Heart right ventricle (tissue), 16 donors: ENCODE results near the gene ZMAT1. TPM values are rescaled to one million over a fixed set of nuclear protein-coding genes. Genes with fewer than 3 reads are reported as not detected.
"Not testable (repeated sequence)": the region's sequence is repeated elsewhere in the genome, so short reads cannot be mapped to it uniquely, and the experiment has no call there.

Experiments used
- ATAC-seq, 8 donors: fragments of 200-7000 bp; cut with Tn5 transposase; one replicate each; pipeline ENCODE4 v1.9.1; 2020; ENCODE audit warnings: mild to moderate bottlenecking in 8 of 8, moderate library complexity in 8 of 8, moderate number of reproducible peaks in 1 of 8
- DNase-seq, 2 donors: peaks; one replicate each; pipeline ENCODE4 v3.0.0-alpha.2; 2020
- H3K27ac ChIP-seq, 10 donors: fragments of 200-600 bp; sonication (generic) in 2 of 10; one replicate each; pipeline versions ENCODE4 v1.5.0 to v1.8.0; 2020 to 2022; ENCODE audit warnings: mild to moderate bottlenecking in 3 of 10
- H3K27me3 ChIP-seq, 7 donors: fragments of 200-600 bp; one replicate each; pipeline ENCODE4 v1.8.0; 2021 to 2022; ENCODE audit warnings: mild to moderate bottlenecking in 2 of 7
- H3K36me3 ChIP-seq, 9 donors: fragments of 200-600 bp; sonication (generic) in 1 of 9; one replicate each; pipeline versions ENCODE4 v1.5.0 to v1.8.0; 2020 to 2022; ENCODE audit warnings: mild to moderate bottlenecking in 2 of 9
- H3K4me1 ChIP-seq, 9 donors: fragments of 200-600 bp; sonication (generic) in 1 of 9; one replicate each; pipeline versions ENCODE4 v1.5.0 to v1.8.0; 2020 to 2022; ENCODE audit warnings: mild to moderate bottlenecking in 4 of 9
- H3K4me3 ChIP-seq, 10 donors: fragments of 200-600 bp; sonication (generic) in 2 of 10; one replicate each; pipeline versions ENCODE4 v1.5.0 to v1.8.0; 2020 to 2022; ENCODE audit warnings: mild to moderate bottlenecking in 7 of 10, moderate library complexity in 2 of 10
- H3K9me3 ChIP-seq, 11 donors: fragments of 200-600 bp in 10 of 11; sonication (generic) in 2 of 11; one replicate each; pipeline versions ENCODE4 v1.5.0 to v1.8.0; 2013 to 2022; ENCODE audit warnings: mild to moderate bottlenecking in 2 of 11, control low read depth in 1 of 11, moderate library complexity in 1 of 11
- CTCF ChIP-seq, 9 donors: fragments of 200-600 bp; sonication (generic) in 2 of 9; IDR thresholded peaks; one replicate each; pipeline versions ENCODE4 v1.5.0 to v1.8.0; 2021 to 2022; ENCODE audit warnings: antibody characterized with exemption in 9 of 9, mild to moderate bottlenecking in 5 of 9, moderate library complexity in 1 of 9
- WGBS, 2 donors: extraction: QIAGEN DNeasy Blood & Tissue Kit; methylation state at CpG; one replicate each; pipeline ENCODE4 v1.1.7; 2013; ENCODE audit warnings: inconsistent platforms in 1 of 2; 5-methylcytosine and 5-hydroxymethylcytosine counted together
- intact Hi-C, 10 donors: fragments of 100-400 bp; cut with DNase I; formaldehyde crosslinking; loops; one replicate each; pipeline versions ENCODE4 v1.11.1 to v1.14.2; 2022
- long read RNA-seq, 3 donors: library from polyadenylated mRNA; unstranded; transcript quantifications; one replicate each; pipeline ENCODE4 v2.0.0, GENCODE V29; 2020 to 2021
- polyA plus RNA-seq, 2 donors: library from polyadenylated mRNA; stranded (reverse); fragments of 200-250 nt; gene quantifications; one replicate each; pipeline ENCODE4 v1.2.3, GENCODE V29; 2013
- total RNA-seq, 10 donors: library from RNA; stranded (reverse); fragmentation: NEBNext Ultra II Directional in 3 of 10; extraction: Animal tissue kit (Norgen Biotek cat#: 25700) in 3 of 10; gene quantifications; one replicate each; pipeline versions ENCODE4 v1.2.1 to v1.2.4, GENCODE V29; 2021 to 2023
- donor health status: Arrhythmogenic right ventricular cardiomyopathy.
- donor health status: ischemic (EF 13 %, LVEDD 7.1; RV severe dilation, severe dysfunction).
- donor health status: healthy with polysubstance abuse.
- donor health status: DM: no; HTN: yes; CAD: no.
- donor health status: DM: no; HTN: no; CAD: no.
- donor health status: ischemic (EF 25% LVEDD 6.9; RV normal size, moderate dysfunction).
- donor health status: ischemic (EF 25% LVEDD 5.7; RV mildly dilated, moderate dysfunction).
- donor health status: healthy.
- donor health status: DM: yes; HTN: yes; CAD: no.
- donor health status: Ischemic cardiomyopathy.
- donor health status: ischemic (EF 35%, LVEDD 5.7; RV mildly dilated, moderate dysfunction).
- donor health status: nonischemic (EF 11% LVEDD 7.7; RV severe dilation, severe dysfunction).
- donor health status: DM: yes; HTN: yes; CAD: no.
- donor health status: PGD.
- donor health status: ischemic (EF 29% LVEDD 5.4; RV normal size, mild dysfunction).
- donor health status: nonischemic (EF 23%, LVEDD 6.1; RV moderate dilation, normal function).

ZMAT1 gene
- total RNA-seq = 1 to 10 TPM; 3.3 to 7.4 (median 6.1) TPM
- 10 to 100 TPM in 1 of 2 donors, 1 to 10 TPM in 1; 1.3 to 23.2 TPM for polyA plus RNA-seq
- long read RNA-seq, donor 1, full-length matches to known transcripts = 1 of 12 reads
- long read RNA-seq, donor 1, partial matches to known transcripts = 2 of 12 reads
- long read RNA-seq, donor 1, other reads (novel, unspliced or antisense) = 9 of 12 reads
- long read RNA-seq, donor 2, partial matches to known transcripts = 1 of 7 reads
- long read RNA-seq, donor 2, other reads (novel, unspliced or antisense) = 6 of 7 reads
- long read RNA-seq, donor 3, partial matches to known transcripts = 0 of 4 reads
- long read RNA-seq, donor 3, other reads (novel, unspliced or antisense) = 4 of 4 reads

- Histone ChIP-seq H3K9me3 (peaks cover 0 to 8% (median 0%) of the 10 kb centered on the region in 11 donors), H3K27me3 (peaks cover 0 to 14% (median 0%) of the 10 kb centered on the region in 7 donors), H3K27ac (peak within 1 kb of the TSS; percentile 81 to 98 (median 96)), H3K36me3 (no peaks in the 10 kb centered on the region), H3K4me3 (peak within 1 kb of the TSS; percentile 51 to 83 (median 72)), H3K4me1 (peaks cover 0 to 8% (median 0%) of the 10 kb centered on the region in 9 donors)
- intact Hi-C loops = no loop called here
- WGBS, 2 donors = 0 to 1% methylated on average over 30 to 63 of the region's 74 CpGs
- DNase-seq (peak; percentile 91 to 95), ATAC-seq (peak; percentile 95 to 99 (median 98))
- peak in 1 of 9 donors; percentile 8 for TF ChIP-seq CTCF (IDR thresholded peaks at IDR 0.05)
Measured at GRCh38 chrX:101931488-101932248, at the start of gene ZMAT1. Gene ZMAT1, minus strand, starts transcription at chrX:101932027. Its CDS starts 19 bp downstream, at chrX:101932008.

- ATAC-seq = no peak
- intact Hi-C loops = no loop called here
- peaks cover 0 to 31% (median 0%) of the 10 kb centered on the region in 7 donors for H3K27me3 ChIP-seq
- no peak overlapping the region for H3K4me3 ChIP-seq
- no peak overlapping the region for H3K27ac ChIP-seq
- TF ChIP-seq CTCF (IDR thresholded peaks at IDR 0.05) = no peak
- no peaks in the 10 kb centered on the region for H3K4me1 ChIP-seq
- no peak for DNase-seq
- H3K36me3 ChIP-seq = no peaks in the 10 kb centered on the region
- H3K9me3 ChIP-seq = peaks cover 0 to 9% (median 0%) of the 10 kb centered on the region in 11 donors
Measured at GRCh38 chrX:101977106-101977505, 45.3 kb upstream of the ZMAT1 start.

GRCh38 chrX:101973066-101973465 is 41.2 kb upstream of the ZMAT1 start:
- Histone ChIP-seq H3K9me3 (peaks cover 0 to 9% (median 0%) of the 10 kb centered on the region in 11 donors), H3K4me3 (no peak overlapping the region), H3K36me3 (no peaks in the 10 kb centered on the region), H3K27ac (no peak overlapping the region), H3K27me3 (peaks cover 0 to 16% (median 0%) of the 10 kb centered on the region in 7 donors), H3K4me1 (no peaks in the 10 kb centered on the region)
- intact Hi-C loops = no loop called here
- no peak for TF ChIP-seq CTCF (IDR thresholded peaks at IDR 0.05)
- no peak for DNase-seq
- no peak for ATAC-seq

GRCh38 chrX:101964923-101965539 is 33.2 kb upstream of the ZMAT1 start:
- ATAC-seq, H3K4me1 ChIP-seq, H3K4me3 ChIP-seq, DNase-seq, H3K27ac ChIP-seq, intact Hi-C loops, H3K36me3 ChIP-seq: not testable (repeated sequence)
- peaks cover 0 to 13% (median 0%) of the 10 kb centered on the region in 11 donors for H3K9me3 ChIP-seq
- WGBS, 2 donors = 41 to 53% methylated on average over 2 of the region's 2 CpGs
- peaks cover 0 to 15% (median 0%) of the 10 kb centered on the region in 7 donors for H3K27me3 ChIP-seq
